NCI-H1694 (cell line): Measurements from ENCODE around the gene PRR19.
"Not testable (repeated sequence)": the region's sequence is repeated elsewhere in the genome, so short reads cannot be mapped to it uniquely, and the experiment has no call there.

Source experiments
- DNase-seq: peaks from one replicate; lab custom pipeline; 2025; lab: John Stamatoyannopoulos, UW

Gene PRR19, protein sequence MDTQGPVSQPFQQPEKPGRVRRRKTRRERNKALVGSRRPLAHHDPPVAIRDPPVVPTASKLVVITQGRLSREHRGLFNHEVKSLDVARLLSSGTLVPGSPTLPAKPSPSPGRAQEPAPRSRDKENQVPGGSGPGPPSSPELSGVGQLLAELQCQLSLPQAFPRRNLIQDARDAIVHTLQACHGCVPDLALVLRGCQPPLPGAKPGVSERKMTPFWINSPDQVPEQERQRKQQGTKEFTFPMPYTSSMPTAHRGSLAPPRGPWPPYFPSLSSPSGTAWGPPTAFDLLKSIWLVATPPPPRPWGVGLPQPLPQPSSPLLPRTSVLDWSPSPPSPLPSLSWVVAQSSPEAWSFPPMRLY

DNA sequence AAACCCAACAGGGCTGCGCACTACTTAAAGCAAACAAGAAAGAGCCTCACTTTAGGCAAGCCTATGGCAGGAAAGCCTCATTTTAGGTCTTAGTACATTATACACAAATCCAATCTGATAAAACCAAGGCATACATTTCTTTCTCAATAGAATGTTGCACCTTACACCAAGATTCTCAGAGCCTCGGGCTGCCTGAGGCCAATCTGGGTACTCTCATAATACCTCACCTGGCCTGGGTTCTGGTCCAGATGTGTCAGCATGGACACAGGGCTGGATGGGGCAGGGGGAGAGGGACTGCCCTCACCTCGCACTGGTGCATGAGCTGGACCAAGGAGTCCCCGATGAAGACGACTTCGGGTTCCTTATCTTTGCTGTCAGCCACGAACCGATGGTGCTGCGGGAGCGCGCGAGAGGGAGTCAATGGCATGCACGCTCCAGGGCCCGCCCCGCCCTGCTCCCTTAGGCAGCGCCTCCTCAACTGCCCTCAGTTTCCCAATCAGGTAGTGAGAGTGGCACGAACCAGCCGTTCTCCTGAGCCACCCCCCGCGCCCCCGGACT is at the start of gene PRR19:
PRR19 (plus strand) TSS at position 487 of the 558 bp plus-strand sequence. CDS start 7,453 bp downstream, outside the sequence.
- no peak for DNase-seq

DNA sequence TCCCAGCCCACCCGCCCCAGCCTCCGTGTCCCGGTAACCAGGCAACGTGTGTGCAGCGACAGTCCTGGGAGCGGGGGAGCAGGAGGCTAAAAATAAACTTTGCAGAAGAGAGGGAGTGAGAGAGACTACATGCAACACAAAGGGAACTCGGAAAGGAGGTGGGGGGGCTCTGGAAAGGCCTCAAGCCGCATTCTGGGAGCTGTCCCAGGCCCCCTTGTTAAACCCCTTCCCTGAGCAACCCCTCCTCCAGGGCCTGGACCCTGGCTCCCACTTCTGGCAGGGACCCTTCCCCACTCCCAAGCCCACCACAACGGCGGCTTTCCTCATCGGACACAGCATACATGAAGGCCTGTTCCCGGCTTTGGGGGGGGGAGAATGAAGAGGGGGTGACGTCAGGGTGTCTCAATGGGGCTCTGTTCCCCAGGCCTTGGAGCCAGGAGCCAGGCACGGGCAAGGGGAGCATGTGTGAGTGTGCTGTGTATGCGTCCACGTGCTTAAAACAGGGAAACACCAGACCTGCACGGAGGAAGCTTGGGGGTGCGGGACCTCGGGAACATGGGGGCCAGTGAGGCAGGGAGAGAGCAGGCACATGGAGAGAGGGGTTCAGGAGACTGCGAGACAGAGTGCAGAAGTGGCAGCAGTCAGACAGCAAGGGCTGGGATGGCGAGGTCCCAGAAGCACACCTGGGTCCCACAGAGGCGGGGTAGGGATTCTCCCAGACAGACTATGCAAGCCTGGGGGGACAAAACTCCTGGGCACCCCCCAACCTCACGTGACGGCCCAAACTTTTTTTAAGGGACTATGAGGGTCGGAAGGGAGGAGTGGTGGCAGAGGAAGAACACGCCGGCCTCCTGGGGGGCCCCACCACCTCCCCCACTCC is 49.3 kb upstream of the PRR19 start:
- DNase-seq, result no peak

DNA sequence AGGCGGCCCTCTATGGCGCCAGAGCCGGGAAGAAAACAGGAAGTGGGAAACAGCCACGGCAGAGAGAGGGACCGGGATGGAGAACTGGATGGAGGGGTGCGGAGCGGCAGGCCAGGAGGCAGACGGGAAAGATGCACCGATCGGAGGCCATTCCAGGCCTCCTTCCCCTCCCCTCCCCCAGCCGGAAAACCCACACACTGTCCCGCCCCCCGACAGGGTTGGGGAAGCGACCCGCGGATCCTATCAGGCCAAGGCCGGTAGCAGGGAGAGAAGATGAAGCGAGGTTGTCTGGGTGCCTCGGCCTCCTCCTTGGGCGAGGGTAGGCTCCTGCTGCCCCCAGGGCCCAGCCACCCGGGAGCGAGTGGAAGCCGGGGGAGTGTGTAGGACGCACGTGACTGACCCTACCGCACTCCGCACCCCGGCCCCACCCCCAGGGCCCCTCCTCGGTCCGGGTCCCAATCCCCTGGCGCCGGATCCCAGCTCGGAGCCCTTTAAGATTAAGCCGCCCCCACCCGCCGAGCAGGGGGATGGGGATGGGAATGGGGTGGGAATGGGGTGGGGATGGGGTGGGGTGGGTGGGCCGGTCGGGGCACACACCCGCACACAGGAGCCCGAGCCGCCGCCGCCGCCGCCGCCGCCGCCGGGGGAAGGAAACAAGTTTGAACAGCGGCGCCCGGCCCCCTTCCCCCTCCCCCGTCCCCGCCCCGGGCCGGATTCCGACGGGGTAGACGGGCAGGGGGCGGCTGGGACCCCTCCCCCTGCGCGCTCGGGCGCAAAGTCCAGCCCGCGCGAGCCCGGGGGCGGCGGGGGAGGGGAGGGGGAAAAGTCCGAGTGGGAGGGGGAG is 48.5 kb upstream of the PRR19 start:
- peak; percentile 14 for DNase-seq

DNA sequence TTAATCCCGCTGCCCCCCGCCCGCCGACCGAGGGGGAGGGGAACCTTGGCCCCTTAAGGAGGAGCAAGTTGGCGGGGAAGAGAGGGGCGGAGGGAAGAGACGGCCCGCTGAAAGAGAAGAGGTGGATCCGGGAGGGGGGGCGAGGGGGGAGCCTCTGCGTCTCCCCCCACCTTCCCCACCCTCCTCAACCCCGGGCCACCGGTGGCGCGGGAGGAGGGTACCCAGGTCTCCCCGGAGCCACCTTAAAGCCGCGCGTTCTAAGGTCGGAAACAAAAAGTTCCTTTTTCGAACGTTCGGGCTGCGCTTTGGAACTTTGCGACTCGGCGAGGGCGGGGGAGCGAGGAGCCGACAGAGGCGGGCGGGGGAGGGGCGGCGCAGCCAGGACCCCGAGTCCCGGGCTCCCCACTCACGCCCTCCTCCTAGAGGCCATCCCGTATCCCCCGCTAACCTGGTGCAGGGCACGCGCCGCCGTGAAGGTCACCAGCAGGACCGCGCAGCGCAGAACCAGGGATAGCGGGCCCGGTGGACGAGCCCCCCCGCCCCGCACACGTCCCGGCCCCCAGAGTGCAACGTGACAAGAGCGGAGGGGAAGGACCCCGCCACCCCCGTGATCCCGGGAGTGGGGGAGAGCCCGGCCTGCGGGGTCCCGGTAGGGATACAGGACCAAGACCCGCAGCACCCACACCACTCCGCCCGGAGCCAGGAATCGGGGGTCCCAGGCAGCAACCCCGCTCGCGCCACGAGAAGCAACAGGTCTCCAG is 47.7 kb upstream of the PRR19 start:
- peak; percentile 13 for DNase-seq

DNA sequence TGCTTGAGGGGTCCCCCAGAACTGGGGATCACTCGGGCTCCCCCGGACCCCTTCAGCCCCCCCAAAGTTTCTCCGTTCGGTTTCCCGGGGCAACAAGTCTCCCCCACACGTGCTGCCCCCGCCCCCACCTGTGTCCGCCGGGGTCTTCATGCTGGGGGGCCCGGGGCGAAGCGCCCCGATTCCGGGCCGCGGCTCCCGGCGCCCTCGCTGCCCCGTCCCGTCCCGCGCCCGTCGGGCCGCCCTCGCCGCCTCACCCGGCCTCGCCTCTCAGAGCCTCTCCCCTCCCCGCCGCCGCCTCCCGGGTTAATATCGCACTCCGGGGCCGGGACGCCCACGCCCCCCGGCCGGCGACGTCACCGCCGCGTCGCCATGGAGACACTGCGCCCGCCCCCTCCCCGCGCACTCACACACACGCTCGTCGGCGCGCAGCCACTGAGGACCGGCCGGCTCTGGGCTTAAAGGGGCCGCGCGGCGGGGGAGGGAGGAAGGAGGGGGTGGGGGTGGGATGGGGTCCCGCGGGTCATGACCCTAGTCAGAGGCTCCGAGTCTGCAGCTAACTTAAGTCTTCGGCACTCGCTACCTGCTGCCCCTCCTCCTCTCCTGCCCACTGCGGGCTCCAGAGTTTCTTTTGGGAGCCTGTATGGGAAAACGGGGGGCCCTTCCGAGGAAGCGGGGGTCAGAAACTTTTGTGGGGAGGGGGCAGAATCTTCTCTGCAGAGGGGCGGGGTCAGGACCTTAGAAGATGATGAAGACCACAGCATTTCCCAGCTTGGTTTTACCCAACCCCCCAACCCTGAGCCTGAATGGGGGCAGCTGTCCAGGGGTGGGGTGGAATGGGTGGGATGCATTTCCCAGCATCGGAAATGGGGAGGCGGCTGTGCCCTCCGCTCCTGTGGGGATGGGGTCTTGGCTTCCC is 46.8 kb upstream of the PRR19 start, which contains the start of gene ERF:
ERF (minus strand) TSS at position 279 of the 916 bp plus-strand sequence; CDS start at position 150, 129 bp downstream.
- DNase-seq, result peak; percentile 54

DNA sequence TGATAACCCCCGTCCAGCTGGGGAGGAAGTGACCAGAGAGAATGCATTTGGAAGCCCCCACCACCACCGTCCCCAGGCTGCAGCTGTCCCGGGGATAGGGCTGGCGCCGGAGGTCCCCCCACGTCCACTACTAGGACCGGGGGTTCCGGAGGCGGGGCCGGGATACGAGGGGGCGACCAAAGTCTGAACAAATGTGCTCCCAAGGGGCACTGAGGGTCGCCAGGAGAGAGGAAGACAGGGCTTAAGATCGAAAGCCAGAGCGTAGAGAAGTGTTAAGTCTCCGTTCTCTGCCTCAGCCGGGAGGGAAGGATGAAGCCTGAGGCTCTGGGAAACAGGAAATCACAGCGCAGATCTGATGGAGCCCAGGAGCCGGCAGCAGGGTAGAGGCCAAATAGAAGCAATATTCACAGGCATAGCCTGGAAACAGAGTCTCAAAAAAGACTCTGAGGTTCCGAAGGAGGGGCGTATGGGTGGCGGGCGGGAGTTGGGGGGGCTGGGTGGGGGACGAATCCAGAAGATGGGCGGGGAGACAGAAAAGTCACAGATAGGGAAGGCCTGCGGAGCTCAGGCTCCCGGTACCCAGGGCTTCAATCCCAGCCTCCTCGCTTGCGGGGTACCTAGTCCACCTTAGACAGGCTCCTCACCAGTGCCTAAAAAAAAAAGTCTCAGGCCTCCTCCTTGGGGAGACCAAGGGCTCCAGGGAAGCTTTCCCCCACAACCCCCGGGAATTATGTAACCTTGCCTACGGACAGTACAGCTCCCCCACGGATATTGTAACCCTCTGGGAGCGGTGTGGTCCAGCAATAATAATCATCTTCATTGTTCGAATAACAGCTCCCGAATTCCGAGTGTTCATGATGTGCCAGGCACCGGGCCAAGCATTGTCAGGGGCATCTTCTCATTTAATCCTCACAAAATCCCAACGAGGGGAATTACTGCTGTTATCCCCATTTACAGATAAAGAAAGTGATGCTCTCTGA is 45.9 kb upstream of the PRR19 start:
- DNase-seq, result no peak

DNA sequence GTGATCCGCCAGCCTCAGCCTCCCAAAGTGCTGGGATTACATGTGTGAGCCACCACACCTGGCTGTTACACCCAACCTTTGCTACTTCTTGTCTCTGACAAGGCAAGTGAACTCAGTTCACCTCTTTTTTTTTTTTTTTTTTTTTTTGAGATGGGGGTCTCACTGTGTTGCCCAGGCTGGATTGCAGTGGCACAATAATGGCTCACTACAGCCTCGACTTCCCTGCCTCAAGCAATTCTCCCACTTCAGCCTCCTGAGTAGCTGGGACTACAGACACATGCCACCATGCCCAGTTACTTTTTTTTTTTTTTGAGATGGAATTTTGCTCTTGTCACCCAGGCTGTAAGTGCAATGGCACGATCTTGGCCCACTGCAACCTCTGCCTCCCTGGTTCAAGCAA is 44.1 kb upstream of the PRR19 start:
- not testable (repeated sequence) for DNase-seq

DNA sequence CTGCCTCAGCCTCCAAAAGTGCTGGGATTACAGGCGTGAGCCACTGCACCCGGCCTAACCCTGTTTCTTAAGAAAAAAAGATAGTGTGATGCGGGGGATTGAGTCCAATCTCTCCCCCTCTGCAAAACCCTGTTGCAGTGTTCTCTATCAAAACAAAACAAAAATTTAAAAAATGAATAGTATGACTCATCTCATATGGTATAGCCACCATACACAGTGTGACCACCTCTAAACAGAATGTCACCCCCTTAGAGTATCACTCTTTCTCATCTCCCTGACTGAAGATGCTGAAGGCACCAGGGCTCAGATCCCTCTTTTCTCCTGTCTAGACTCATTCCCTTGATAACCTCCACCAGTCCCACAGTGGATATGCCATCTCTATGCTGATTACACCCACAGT is 40.2 kb upstream of the PRR19 start:
- DNase-seq, result no peak

DNA sequence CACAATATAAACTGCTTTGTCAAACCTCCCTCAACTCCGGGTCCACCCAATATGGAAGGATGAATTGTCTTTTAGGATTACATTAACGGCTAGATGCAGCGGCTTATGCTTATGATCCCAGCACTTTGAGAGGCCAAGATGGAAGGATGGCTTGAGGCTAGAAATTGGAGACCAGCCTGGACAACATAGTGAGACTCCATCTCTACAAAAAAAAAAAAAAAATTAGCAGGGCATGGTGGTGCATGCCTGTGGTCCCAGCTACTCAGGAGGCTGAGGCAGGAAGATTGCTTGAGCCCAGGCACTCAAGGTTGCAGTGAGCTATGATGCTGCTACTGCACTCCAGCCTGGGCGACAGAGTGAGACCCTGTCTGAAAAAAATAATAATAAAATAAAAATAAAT is 35.8 kb upstream of the PRR19 start:
- not testable (repeated sequence) for DNase-seq

DNA sequence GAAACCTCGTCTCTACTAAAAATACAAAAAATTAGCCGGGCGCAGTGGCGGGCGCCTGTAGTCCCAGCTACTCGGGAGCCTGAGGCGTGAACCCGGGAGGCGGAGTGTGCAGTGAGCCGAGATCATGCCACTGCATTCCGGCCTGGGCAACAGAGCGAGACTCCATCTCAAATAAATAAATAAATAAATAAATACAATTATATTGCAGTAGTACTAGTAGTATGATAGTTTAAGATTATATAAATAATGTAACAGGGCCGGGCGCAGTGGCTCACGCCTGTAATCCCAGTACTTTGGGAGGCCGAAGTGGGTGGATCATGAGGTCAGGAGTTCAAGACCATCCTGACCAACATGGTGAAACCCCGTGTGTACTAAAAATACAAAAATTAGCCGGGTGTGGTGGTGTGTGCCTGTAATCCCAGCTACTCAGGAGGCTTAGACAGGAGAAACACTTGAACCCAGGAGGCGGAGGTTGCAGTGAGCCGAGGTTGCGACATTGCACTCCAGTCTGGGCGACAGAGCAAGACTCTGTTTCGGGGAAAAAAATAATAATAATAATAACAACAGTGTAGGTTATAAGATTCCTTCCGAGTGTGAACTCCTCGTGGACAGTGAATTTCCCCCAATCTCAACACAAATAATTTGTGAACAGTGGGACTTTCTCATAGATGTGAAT is 34.9 kb upstream of the PRR19 start:
- DNase-seq, result not testable (repeated sequence)

DNA sequence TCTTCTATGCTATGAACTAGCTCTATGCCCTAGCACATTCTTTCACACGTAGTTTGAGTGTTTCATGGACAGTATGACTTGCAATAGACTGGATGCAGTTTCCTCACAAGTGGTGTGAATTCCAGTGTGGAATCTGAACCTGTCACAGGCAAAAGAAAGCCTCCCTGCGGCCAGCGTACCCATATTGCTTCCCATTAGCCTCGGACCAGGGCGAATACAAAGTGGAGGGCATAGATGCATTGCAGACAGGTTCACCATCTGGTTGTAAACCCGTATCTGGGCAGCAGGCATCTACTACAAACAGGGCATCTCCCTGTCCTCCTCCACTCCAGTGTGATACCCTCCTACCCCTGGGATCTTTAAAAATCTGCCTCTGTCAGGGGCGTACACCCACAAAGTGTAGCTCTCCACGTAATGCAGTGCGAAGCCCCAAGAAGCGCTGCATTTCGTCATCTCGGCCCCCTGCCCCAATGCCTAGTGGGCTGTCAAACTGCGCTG is 34.2 kb upstream of the PRR19 start:
- DNase-seq, result no peak

DNA sequence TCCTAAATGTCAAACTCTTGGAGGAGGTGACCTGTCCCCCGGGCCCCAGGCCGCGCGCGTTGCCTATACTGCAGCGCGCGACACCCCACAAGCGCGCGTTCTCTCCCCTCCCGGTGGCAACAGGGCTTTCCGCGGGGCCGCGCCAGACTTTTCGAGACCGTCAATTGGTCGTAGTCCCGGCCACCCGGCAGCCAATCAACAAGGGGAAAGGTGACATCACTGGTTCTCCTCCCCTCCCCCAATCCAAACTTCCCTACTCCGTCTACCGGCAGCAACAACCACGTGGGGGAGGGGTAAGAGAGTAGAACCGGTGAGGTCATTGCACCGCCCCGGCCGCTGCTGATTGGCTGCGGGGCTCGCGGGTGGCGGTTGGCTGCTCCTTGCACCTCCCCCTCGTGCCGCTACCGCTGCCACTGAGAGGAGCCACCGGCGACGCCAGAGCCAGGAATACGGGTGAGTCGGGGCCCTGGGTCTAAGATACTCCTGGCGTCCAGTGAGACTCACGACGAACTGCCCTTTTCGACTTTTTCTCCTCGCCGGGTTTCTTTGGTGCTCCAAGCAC is 33.7 kb upstream of the PRR19 start:
- peak; percentile 99 for DNase-seq

DNA sequence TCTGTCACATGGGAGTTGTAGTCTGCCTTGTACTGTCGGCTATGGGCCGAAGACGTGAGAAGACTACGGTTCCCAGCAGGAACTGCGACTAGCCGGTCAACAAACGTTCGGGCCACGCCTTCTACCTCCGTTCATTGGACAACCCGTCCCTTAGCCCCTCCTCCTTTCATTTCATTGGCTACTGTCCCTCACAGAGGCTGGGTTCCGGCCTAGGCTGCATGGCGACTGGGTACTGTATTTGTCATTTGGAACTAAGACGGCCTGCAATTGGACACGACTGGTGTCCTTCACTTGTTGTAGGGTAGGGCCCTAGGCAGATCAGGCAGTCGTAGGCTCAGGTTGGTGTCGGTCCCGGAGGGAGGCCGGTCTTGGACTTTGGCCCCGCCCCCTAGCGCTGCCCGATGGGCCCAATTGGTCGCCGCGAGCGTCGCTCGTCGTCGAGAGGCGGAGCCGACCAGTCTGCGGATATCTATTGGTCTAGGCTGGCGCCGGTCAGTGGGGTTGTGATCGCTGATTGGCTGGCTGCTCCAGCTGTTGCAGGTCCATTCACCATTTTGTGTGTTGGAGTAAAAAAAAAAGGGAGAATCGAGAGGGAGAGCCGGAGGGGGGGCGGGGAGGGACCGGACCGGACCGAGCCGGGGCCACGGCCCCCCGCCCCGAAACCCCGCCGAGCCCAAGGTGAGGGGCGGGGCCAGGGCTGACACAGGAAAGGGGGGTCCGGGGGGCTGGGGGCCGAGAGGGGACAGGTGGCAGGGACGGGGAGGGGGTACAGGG is 33.0 kb upstream of the PRR19 start, which contains the start of gene CIC:
CIC (plus strand) TSS at position 549 of the 774 bp plus-strand sequence. CDS start 2,532 bp downstream, outside the sequence.
- DNase-seq, result peak; percentile 100

DNA sequence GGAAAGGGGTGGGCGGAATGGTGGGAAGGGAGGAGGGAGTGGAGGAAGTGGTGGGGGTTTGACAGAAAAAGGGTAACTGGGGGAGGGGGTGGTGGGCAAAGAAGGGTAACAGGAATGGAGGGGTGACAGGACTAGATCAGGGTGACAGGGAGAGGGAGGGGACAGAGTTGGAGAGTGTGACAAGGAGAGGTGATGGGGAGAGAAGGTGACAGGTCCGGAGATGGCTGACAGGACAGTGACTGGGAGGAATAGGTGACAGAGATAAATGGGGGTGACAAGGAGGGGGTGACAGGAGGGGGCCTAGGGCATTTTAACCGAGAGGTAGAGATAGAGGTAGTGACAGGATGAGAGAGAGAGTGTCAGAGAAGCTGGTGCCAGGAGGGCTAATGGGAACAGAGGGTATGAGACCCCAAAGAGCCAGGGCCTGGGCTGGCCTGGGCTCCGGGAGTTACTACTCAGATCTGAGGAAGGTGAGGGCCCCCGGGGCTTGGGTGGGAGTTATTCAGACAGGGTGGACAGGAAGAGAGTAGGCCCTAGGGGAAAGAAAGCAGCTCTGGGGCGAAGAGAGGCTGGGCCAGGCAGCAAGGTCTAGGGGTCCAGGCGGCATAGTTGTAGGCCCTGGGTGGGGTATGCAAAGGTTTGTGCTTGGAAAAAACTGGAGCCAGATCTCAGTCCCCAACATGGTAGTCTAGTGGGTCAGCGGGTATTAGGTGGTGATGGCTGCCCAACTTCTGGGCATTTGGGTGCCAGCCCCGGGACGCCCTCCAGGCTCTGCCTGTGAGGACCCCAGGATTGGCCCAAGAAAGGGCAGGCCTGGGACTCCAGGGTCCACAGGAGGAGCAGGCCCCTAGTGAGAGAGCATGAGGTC is 32.2 kb upstream of the PRR19 start:
- DNase-seq, result no peak

DNA sequence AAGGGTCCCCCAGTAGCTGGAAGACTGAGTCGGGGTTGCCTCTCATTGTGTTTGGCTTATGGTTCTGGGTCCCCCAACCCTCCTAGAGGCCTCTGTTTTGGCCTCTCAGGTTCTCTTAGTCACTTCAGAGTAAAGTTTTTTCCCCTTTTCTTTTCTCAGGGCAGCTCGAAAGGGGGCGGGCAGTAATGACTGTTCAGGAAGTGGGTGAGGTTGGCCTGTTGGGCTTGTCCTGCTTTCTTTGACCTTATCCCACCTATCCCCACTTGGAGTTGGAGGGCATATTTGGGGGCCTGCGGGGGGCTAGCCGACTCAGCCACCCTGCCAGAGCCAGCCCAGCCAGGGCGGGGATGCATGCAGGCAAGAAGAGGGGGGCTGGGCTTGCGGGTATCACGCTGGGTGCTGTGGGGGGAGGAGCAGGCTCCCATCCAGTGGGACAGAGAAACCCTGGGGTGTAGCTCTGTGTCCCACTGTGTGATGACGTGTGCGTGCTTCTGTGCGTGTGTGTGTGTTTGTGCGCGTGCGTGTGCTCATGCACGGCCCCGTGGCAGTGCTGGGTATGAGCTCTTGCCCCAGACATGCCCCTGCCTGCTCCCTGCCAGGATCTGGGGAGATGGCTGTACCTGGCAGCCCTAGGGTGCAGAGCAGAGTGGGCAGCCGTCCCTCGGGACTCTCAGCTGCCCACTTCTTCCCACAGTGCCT is 31.4 kb upstream of the PRR19 start:
- DNase-seq, result no peak
